ENCODE measurements around the gene RRBP1. TPM values are rescaled to one million over a fixed set of nuclear protein-coding genes. Genes with fewer than 3 reads are reported as not detected.
A peak's percentile ranks its signal among the peaks of the same experiment; 100 is the strongest.

RRBP1 gene
- total and polyA plus RNA-seq, 2 of the 4 experiments (the other 2 are of a cell fraction): 90.2 to 136 TPM

DNA sequence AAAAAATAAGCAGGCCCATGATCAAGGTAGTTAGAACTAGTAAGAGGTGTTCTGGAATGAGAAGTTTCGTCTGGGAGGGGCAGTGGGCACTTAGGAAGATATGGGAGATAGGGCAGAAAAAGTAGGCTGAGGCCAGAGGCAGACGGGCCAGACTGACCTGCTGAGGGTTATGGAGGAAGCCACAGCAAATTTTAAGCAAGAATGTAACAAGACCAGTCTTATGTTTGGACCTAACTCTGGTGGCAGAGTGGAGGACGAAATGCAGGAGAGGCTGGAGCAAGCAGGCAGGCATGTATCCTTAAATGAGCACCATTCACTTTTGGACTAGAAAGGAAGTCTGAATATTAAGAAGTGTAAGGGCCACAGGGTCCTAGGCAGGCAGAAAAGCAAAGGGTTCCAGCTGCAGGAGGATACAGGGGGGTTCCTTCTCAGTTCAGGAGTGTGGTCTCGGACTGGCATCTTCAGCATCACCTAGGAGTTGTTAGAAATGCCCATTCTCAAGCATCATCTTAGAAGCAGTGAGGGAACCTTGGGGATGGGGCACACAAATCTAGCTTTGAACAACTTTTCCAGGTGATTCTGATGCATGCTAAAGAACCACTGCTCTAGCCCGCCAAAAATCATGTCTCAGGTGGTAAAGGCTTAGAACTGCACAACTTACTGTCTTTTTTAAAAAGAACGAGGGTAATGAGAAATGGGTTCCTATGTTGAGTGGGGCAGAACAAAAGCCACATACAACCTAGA, 113.8 kb downstream of the RRBP1 start:
- peak overlapping the region; percentile 72 to 93 for H4K8ac ChIP-seq (ENCODE audit: low read depth in 2 of 2, low read length in 2 of 2)
- H3K79me1 ChIP-seq (ENCODE audit: low read depth in 1 of 2, low read length in 2 of 2): peaks cover 8 to 22% of the 10 kb centered on the region in 2 experiments
- WGBS, 2 experiments (ENCODE audit: extremely low coverage in 2 of 2, insufficient read length in 1 of 2): 88% methylated on average over 2 of the region's 6 CpGs; no CpG with 5 or more reads in 1 of the 2 experiments
- peak overlapping the region; percentile 77 for H2BK5ac ChIP-seq (ENCODE audit: low read depth, low read length, poor library complexity, severe bottlenecking)
- H2BK120ac ChIP-seq (ENCODE audit: low read depth, low read length): peak overlapping the region; percentile 94
- peak overlapping the region; percentile 93 for H4K91ac ChIP-seq (ENCODE audit: insufficient read depth, low read depth, low read length)
- peaks cover 9% of the 10 kb centered on the region for H3K4me1 ChIP-seq (ENCODE audit: control insufficient read depth, insufficient read depth, low read length)
- intact Hi-C loops (cut with micrococcal nuclease) (no loop called here), in situ Hi-C loops (cut with MboI; ENCODE audit: low sequenced_read_pairs) (no loop called here), dilution Hi-C loops (cut with HindIII; ENCODE audit: low sequenced_read_pairs, unreplicated experiment) (no loop called here)
- peak overlapping the region; percentile 90 for H2AK9ac ChIP-seq (replicated peaks; ENCODE audit: low read depth, low read length, poor library complexity)
- peak overlapping the region; percentile 97 for H2AK5ac ChIP-seq (ENCODE audit: low read depth, low read length)
- no peaks in the 10 kb centered on the region for H3K27me3 ChIP-seq (ENCODE audit: control insufficient read depth, insufficient read depth, low read length)
- H3K14ac ChIP-seq (replicated peaks; ENCODE audit: low read depth, low read length): peak overlapping the region; percentile 94
- peaks cover 28% of the 10 kb centered on the region for H4K20me1 ChIP-seq (ENCODE audit: insufficient read depth, low read length)
- peak overlapping the region; percentile 52 for H3K4me2 ChIP-seq (ENCODE audit: low read depth, low read length)
- H3K4ac ChIP-seq (ENCODE audit: low read depth, low read length): peak overlapping the region; percentile 94
- POLR2A ChIA-PET (ENCODE audit: unreplicated experiment): no interaction called here
- CTCF ChIA-PET: no interaction called here
- H4K5ac ChIP-seq (ENCODE audit: low read depth, low read length): peak overlapping the region; percentile 91
- H3K9me3 ChIP-seq (ENCODE audit: control insufficient read depth, insufficient read depth, low read length): no peaks in the 10 kb centered on the region
- H3K36me3 ChIP-seq (ENCODE audit: control insufficient read depth, insufficient read depth, low read length): no peaks in the 10 kb centered on the region
- H3K27ac ChIP-seq (ENCODE audit: insufficient read depth, low read length): peak overlapping the region; percentile 84
- peak overlapping the region; percentile 92 for H2BK20ac ChIP-seq (ENCODE audit: low read depth, low read length)
- H3K23ac ChIP-seq (ENCODE audit: low read depth, low read length): peak overlapping the region; percentile 91
- H3K56ac ChIP-seq (ENCODE audit: extremely low read depth, insufficient read depth, low read length): peak overlapping the region; percentile 94
- peak overlapping the region; percentile 58 for H3K18ac ChIP-seq (ENCODE audit: low read depth, low read length)
- TF ChIP-seq MXI1 (IDR thresholded peaks at IDR 0.05; ENCODE audit: borderline replicate concordance, low read depth, low read length): no peak
- TF ChIP-seq RFX5 (IDR thresholded peaks at IDR 0.05; ENCODE audit: low read depth, low read length): no peak
- TF ChIP-seq CEBPB (IDR thresholded peaks at IDR 0.05; ENCODE audit: low read depth, low read length): no peak
- TF ChIP-seq NFE2L2 (IDR thresholded peaks at IDR 0.05; ENCODE audit: low read depth, low read length): no peak
- TF ChIP-seq, protein P1, sequence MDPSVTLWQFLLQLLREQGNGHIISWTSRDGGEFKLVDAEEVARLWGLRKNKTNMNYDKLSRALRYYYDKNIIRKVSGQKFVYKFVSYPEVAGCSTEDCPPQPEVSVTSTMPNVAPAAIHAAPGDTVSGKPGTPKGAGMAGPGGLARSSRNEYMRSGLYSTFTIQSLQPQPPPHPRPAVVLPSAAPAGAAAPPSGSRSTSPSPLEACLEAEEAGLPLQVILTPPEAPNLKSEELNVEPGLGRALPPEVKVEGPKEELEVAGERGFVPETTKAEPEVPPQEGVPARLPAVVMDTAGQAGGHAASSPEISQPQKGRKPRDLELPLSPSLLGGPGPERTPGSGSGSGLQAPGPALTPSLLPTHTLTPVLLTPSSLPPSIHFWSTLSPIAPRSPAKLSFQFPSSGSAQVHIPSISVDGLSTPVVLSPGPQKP (IDR thresholded peaks at IDR 0.05; ENCODE audit: borderline replicate concordance, low read depth, low read length): no peak
- no peak for TF ChIP-seq USF2 (IDR thresholded peaks at IDR 0.05; ENCODE audit: low read depth, low read length)
- no peak for TF ChIP-seq POLR2A (IDR thresholded peaks at IDR 0.05; ENCODE audit: low read depth, low read length)
- TF ChIP-seq MAZ (IDR thresholded peaks at IDR 0.05; ENCODE audit: borderline replicate concordance, low read depth, low read length): no peak
- TF ChIP-seq CHD1 (IDR thresholded peaks at IDR 0.05; ENCODE audit: low read depth, low read length): no peak
- TF ChIP-seq SMC3 (IDR thresholded peaks at IDR 0.05; ENCODE audit: low read depth, low read length): no peak
- no peak for TF ChIP-seq RAD21 (IDR thresholded peaks at IDR 0.05; ENCODE audit: low read length)
- TF ChIP-seq CTCF (conservative IDR thresholded peaks at IDR 0.05; ENCODE audit: low read depth, low read length): no peak
- no peak for TF ChIP-seq MAFK (IDR thresholded peaks at IDR 0.05; ENCODE audit: low read depth, low read length)
- no peak for DNase-seq
- peak overlapping the region; percentile 82 for H3K9ac ChIP-seq (ENCODE audit: low read depth, low read length)
- peak overlapping the region; percentile 96 for H2BK15ac ChIP-seq (ENCODE audit: low read depth, low read length)
- H3K4me3 ChIP-seq (ENCODE audit: insufficient read depth, low read depth, low read length): no peak overlapping the region
- peak overlapping the region; percentile 46 for H2AFZ ChIP-seq (replicated peaks; ENCODE audit: low read length, poor library complexity)
- no TSS peak for BruUV-seq (replicated peaks)
- ATAC-seq (ENCODE audit: low read depth): no peak
- no peaks in the 10 kb centered on the region; the same call in 1 of the 2 replicates for H3K9me1 ChIP-seq (ENCODE audit: insufficient read depth, low read length)
